IMR-90 (cell line): ENCODE results near the gene KCNK4. TPM values are rescaled to one million over a fixed set of nuclear protein-coding genes. Genes with fewer than 3 reads are reported as not detected.

Experiments
- ATAC-seq: fragments of 200-7000 bp; cut with Tn5 transposase; 2 replicates; pipeline ENCODE4 v1.9.1; 2020; ENCODE audit warnings: low read depth, mild to moderate bottlenecking, moderate library complexity
- BruUV-seq: library from RNA; stranded (reverse); fragments of 400-500 nt; replicated peaks from 2 replicates; lab custom pipeline; 2021; lab: Mats Ljungman, UMichigan
- CTCF ChIA-PET: fragments of 300-600 bp; formaldehyde crosslinking; extraction: SDS; loops from one replicate; lab custom pipeline; 2021; ENCODE audit warnings: antibody characterized with exemption; lab: Yijun Ruan, JAX
- POLR2A ChIA-PET: fragments of 300-600 bp; sonication (Branson Sonifier 250); formaldehyde crosslinking; loops from one replicate; lab custom pipeline; 2022; ENCODE audit warnings: antibody characterized with exemption; ENCODE audit not compliant: unreplicated experiment; lab: Charles Lee
- DNase-seq: peaks from one replicate; pipeline ENCODE4 v3.0.0; 2013
- H2AFZ ChIP-seq: replicated peaks from 2 replicates; pipeline ENCODE3; 2013; ENCODE audit warnings: low read length, mild to moderate bottlenecking; ENCODE audit not compliant: poor library complexity
- H2AK5ac ChIP-seq: 2 replicates; pipeline ENCODE4 v1.6.1; 2013; ENCODE audit warnings: low read depth, low read length, inconsistent platforms
- H2AK9ac ChIP-seq: replicated peaks from 2 replicates; pipeline ENCODE3; 2013; ENCODE audit warnings: mild to moderate bottlenecking, low read depth, low read length, moderate library complexity; ENCODE audit not compliant: poor library complexity
- H2BK120ac ChIP-seq: 2 replicates; pipeline ENCODE4 v1.6.1; 2013; ENCODE audit warnings: low read depth, low read length, inconsistent platforms
- H2BK15ac ChIP-seq: 3 replicates; pipeline ENCODE4 v1.6.1; 2013; ENCODE audit warnings: low read depth, low read length, inconsistent platforms
- H2BK20ac ChIP-seq: 2 replicates; pipeline ENCODE4 v1.6.1; 2013; ENCODE audit warnings: low read depth, mild to moderate bottlenecking, inconsistent platforms, low read length, moderate library complexity
- H2BK5ac ChIP-seq: 2 replicates; pipeline ENCODE4 v1.6.1; 2013; ENCODE audit warnings: mild to moderate bottlenecking, low read depth, low read length, inconsistent platforms; ENCODE audit not compliant: poor library complexity, severe bottlenecking
- H3K14ac ChIP-seq: replicated peaks from 2 replicates; pipeline ENCODE4 v1.6.1; 2013; ENCODE audit warnings: low read depth, low read length, inconsistent platforms
- H3K18ac ChIP-seq: 2 replicates; pipeline ENCODE4 v1.6.1; 2013; ENCODE audit warnings: low read depth, low read length, control low read depth
- H3K23ac ChIP-seq: 2 replicates; pipeline ENCODE4 v1.6.1; 2013; ENCODE audit warnings: low read depth, low read length, inconsistent platforms
- H3K27ac ChIP-seq: 2 replicates; pipeline ENCODE4 v1.5.1; 2013; ENCODE audit warnings: mild to moderate bottlenecking, control low read depth, low read length; ENCODE audit not compliant: insufficient read depth
- H3K27me3 ChIP-seq: 2 replicates; pipeline ENCODE4 v1.6.1; 2013; ENCODE audit warnings: low read length; ENCODE audit not compliant: control insufficient read depth, insufficient read depth
- H3K36me3 ChIP-seq: 2 replicates; pipeline ENCODE4 v1.6.1; 2013; ENCODE audit warnings: low read length, mixed read lengths; ENCODE audit not compliant: control insufficient read depth, insufficient read depth
- H3K4ac ChIP-seq: 2 replicates; pipeline ENCODE4 v1.6.1; 2013; ENCODE audit warnings: low read depth, low read length, inconsistent platforms
- H3K4me1 ChIP-seq: 2 replicates; pipeline ENCODE4 v1.6.1; 2013; ENCODE audit warnings: low read length, mixed read lengths; ENCODE audit not compliant: control insufficient read depth, insufficient read depth
- H3K4me2 ChIP-seq: 2 replicates; pipeline ENCODE4 v1.6.1; 2013; ENCODE audit warnings: low read depth, mild to moderate bottlenecking, control low read depth, low read length, moderate library complexity
- H3K4me3 ChIP-seq: 2 replicates; pipeline ENCODE4 v1.5.1; 2013; ENCODE audit warnings: low read depth, mild to moderate bottlenecking, control low read depth, low read length, moderate library complexity; ENCODE audit not compliant: insufficient read depth
- H3K56ac ChIP-seq: 2 replicates; pipeline ENCODE4 v1.6.1; 2013; ENCODE audit warnings: low read length, inconsistent platforms; ENCODE audit not compliant: insufficient read depth; ENCODE audit errors: extremely low read depth
- H3K79me1 ChIP-seq, 2 experiments: 2 replicates each; pipeline ENCODE4 v1.6.1; 2013; ENCODE audit warnings: low read length in 2 of 2, inconsistent platforms in 1 of 2, low read depth in 1 of 2
- H3K9ac ChIP-seq: 2 replicates; pipeline ENCODE4 v1.6.1; 2013; ENCODE audit warnings: low read depth, low read length, control low read depth
- H3K9me1 ChIP-seq: 2 replicates; pipeline ENCODE4 v1.6.1; 2013; ENCODE audit warnings: low read length, inconsistent platforms; ENCODE audit not compliant: insufficient read depth
- H3K9me3 ChIP-seq: 2 replicates; pipeline ENCODE4 v1.6.1; 2013; ENCODE audit warnings: low read length; ENCODE audit not compliant: control insufficient read depth, insufficient read depth
- H4K20me1 ChIP-seq: 2 replicates; pipeline ENCODE4 v1.6.1; 2013; ENCODE audit warnings: low read length, inconsistent platforms; ENCODE audit not compliant: insufficient read depth
- H4K5ac ChIP-seq: 2 replicates; pipeline ENCODE4 v1.6.1; 2013; ENCODE audit warnings: mild to moderate bottlenecking, low read depth, low read length, control low read depth
- H4K8ac ChIP-seq, 2 experiments: 2 replicates each; pipeline ENCODE4 v1.6.1; 2013; ENCODE audit warnings: low read depth in 2 of 2, low read length in 2 of 2, control low read depth in 1 of 2, inconsistent platforms in 1 of 2
- H4K91ac ChIP-seq: 2 replicates; pipeline ENCODE4 v1.6.1; 2013; ENCODE audit warnings: low read depth, low read length, inconsistent platforms; ENCODE audit not compliant: insufficient read depth
- BHLHE40 ChIP-seq: fragments of 150-350 bp; IDR thresholded peaks from 2 replicates; pipeline ENCODE4 v1.6.1; 2016; ENCODE audit warnings: mild to moderate bottlenecking, low read depth, low read length
- CHD1 ChIP-seq: IDR thresholded peaks from 2 replicates; pipeline ENCODE4 v1.6.1; 2012; ENCODE audit warnings: low read depth, low read length, improper control_type of control experiment
- MAFK ChIP-seq: IDR thresholded peaks from 2 replicates; pipeline ENCODE4 v1.6.1; 2012; ENCODE audit warnings: low read depth, low read length, improper control_type of control experiment
- MAZ ChIP-seq: IDR thresholded peaks from 2 replicates; pipeline ENCODE4 v1.6.1; 2012; ENCODE audit warnings: low read depth, mild to moderate bottlenecking, low read length, improper control_type of control experiment, moderate library complexity, borderline replicate concordance
- MXI1 ChIP-seq: IDR thresholded peaks from 2 replicates; pipeline ENCODE4 v1.6.1; 2012; ENCODE audit warnings: low read depth, mild to moderate bottlenecking, low read length, moderate library complexity, borderline replicate concordance
- POLR2A ChIP-seq: IDR thresholded peaks from 2 replicates; pipeline ENCODE4 v1.6.1; 2012; ENCODE audit warnings: mild to moderate bottlenecking, low read depth, low read length
- RAD21 ChIP-seq: IDR thresholded peaks from 2 replicates; pipeline ENCODE4 v1.6.1; 2012; ENCODE audit warnings: low read length, improper control_type of control experiment
- RCOR1 ChIP-seq: IDR thresholded peaks from 2 replicates; pipeline ENCODE4 v1.6.1; 2012; ENCODE audit warnings: mild to moderate bottlenecking, low read length, improper control_type of control experiment; ENCODE audit not compliant: insufficient replicate concordance
- RFX5 ChIP-seq: IDR thresholded peaks from 2 replicates; pipeline ENCODE4 v1.8.0; 2012; ENCODE audit warnings: low read depth, mild to moderate bottlenecking, low read length, moderate library complexity
- SMC3 ChIP-seq: fragments of 150-350 bp; IDR thresholded peaks from 2 replicates; pipeline ENCODE4 v1.6.1; 2016; ENCODE audit warnings: low read depth, mild to moderate bottlenecking, antibody characterized with exemption, low read length, moderate library complexity
- WGBS, 2 experiments: methylation state at CpG; one replicate each; pipeline versions ENCODE4 v1.1.5 to v1.1.7; 2013; ENCODE audit warnings: missing lambda C conversion rate in 2 of 2; ENCODE audit not compliant: insufficient read length in 1 of 2; ENCODE audit errors: extremely low coverage in 2 of 2; 5-methylcytosine and 5-hydroxymethylcytosine counted together
- dilution Hi-C: fragments of 300-500 bp; cut with HindIII; formaldehyde crosslinking; loops from one replicate; pipeline ENCODE4 v1.14.3; 2018; ENCODE audit warnings: low sequenced_read_pairs; ENCODE audit not compliant: unreplicated experiment
- in situ Hi-C: fragments of 300-500 bp; cut with MboI; formaldehyde crosslinking; loops from 3 replicates; pipeline ENCODE4 v1.14.3; 2019; ENCODE audit warnings: low sequenced_read_pairs, inconsistent platforms, mixed read lengths
- intact Hi-C: fragments of 100-400 bp; cut with micrococcal nuclease; formaldehyde crosslinking; loops from 2 replicates; pipeline ENCODE4 v1.10.0; 2022
- polyA plus RNA-seq, 3 experiments: library from polyadenylated mRNA; depleted of rRNA; stranded (reverse); fragments of >200 nt; gene quantifications; 2 replicates each; pipeline ENCODE4 v1.2.3, GENCODE V29; 2012; ENCODE audit warnings: low replicate concordance in 1 of 3
- total RNA-seq: library from RNA; depleted of rRNA; stranded (reverse); fragments of >200 nt; gene quantifications from 2 replicates; pipeline ENCODE4 v1.2.3, GENCODE V29; 2012
- TF ChIP-seq, protein P1 (sequence below): conservative IDR thresholded peaks from 2 replicates; pipeline ENCODE4 v1.5.1; 2012; ENCODE audit warnings: mild to moderate bottlenecking, low read depth, low read length, improper control_type of control experiment
- TF ChIP-seq, protein P2 (sequence below): fragments of 150-350 bp; IDR thresholded peaks from 2 replicates; pipeline ENCODE4 v1.6.1; 2017; ENCODE audit warnings: mild to moderate bottlenecking, antibody characterized with exemption, low read length, low read depth

The KCNK4 gene
- total and polyA plus RNA-seq, 2 of the 4 experiments (the other 2 are of a cell fraction), result not detected

DNA sequence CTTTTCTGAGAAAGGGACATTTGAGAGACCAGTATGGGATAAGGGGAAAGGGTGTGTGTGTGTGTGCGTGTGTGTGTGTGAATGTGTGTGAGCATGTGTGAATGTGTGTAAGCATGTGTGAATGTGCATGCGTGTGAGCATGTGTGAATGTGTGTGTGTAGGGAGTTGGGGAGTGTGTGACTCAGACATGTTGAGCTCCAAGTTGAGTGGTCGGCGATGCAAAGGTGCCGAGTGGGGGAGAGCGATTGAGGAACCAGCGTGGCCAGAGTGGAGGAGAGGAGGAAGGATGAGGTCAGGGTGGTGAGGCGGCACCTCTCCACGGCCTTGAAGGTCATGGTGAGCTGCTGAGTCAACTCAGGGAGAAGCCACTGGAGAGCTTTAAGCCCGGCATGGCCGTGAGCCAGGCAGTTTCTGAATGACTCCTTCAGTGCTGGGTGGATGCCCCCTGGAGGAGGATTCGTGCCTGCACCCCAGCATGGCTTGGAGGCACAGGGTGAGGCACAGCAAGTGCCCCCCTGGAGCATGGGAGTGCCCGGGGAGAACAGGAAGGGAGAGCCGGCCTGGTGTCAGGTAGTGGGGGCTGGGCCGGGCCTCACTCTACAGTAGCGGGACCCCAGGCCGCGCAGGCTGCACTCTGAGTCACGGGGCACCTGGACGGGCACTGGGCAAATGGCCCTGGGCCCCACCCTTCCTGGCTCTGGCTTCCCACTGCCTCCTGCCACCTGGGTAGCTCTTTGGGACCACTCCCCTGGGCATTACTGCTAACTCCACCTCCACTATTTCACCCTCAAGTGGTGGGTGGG lies 40.7 kb downstream of the KCNK4 start:
- Histone ChIP-seq H3K23ac (peak overlapping the region; percentile 46; the same call in 1 of the 2 replicates), H4K8ac (peak overlapping the region in 1 of 2 experiments; percentile 9; a peak in 1 of 4 replicates), H3K14ac (peak overlapping the region; percentile 5; the same call in 1 of the 2 replicates), H3K4ac (peak overlapping the region; percentile 61), H4K20me1 (0 out of 2 replicates have a peak, but pooled peaks cover 3% of the 10 kb centered on the region), H2BK120ac (peak overlapping the region; percentile 39; the same call in 1 of the 2 replicates), H3K4me2 (no peak overlapping the region), H4K91ac (no peak overlapping the region; the same call in 1 of the 2 replicates), H3K9me3 (0 out of 2 replicates have a peak, but pooled peaks cover 2% of the 10 kb centered on the region), H4K5ac (no peak overlapping the region; the same call in 1 of the 2 replicates), H2AFZ (peak overlapping the region; percentile 71), H2AK5ac (peak overlapping the region; percentile 92), H3K4me3 (no peak overlapping the region), H3K27me3 (no peaks in the 10 kb centered on the region; the same call in 1 of the 2 replicates), H3K36me3 (no peaks in the 10 kb centered on the region), H3K9me1 (peaks cover 8% of the 10 kb centered on the region), H3K4me1 (peaks cover 7% of the 10 kb centered on the region), H3K27ac (no peak overlapping the region), H2BK20ac (peak overlapping the region; percentile 48; the same call in 1 of the 2 replicates), H3K56ac (no peak overlapping the region), H3K18ac (peak overlapping the region; percentile 18; the same call in 1 of the 2 replicates), H3K9ac (no peak overlapping the region), H2BK5ac (no peak overlapping the region), H3K79me1 (no peaks in the 10 kb centered on the region), H2BK15ac (peak overlapping the region; percentile 31; the same call in 2 of the 3 replicates), H2AK9ac (peak overlapping the region; percentile 78)
- DNase-seq (peak; percentile 87), ATAC-seq (peak; percentile 84)
- in situ Hi-C loops, result no loop called here
- CTCF ChIA-PET, result interaction anchor here (0.6 to 2.5 kb wide), 8 partner anchors 10 to 357 kb away, joined by 3 to 17 read pairs (median 4); partner anchors contain the start of genes PRDX5 and TRMT112
- POLR2A ChIA-PET, result interaction anchor here (0.6 kb wide), 1 partner anchor 14 kb away, joined by 3 read pairs; the partner anchor contains the start of genes PRDX5 and TRMT112
- BruUV-seq, result no TSS peak
- intact Hi-C loops, result loop anchor here (1.0 kb wide), 1 partner anchor 27 kb away; no protein-coding TSS in a partner anchor
- dilution Hi-C loops, result no loop called here
- WGBS, 2 experiments, result 41% methylated on average over 10 of the region's 20 CpGs; no CpG with 5 or more reads in 1 of the 2 experiments
- TF ChIP-seq RCOR1, result no peak
- no peak for TF ChIP-seq BHLHE40
- TF ChIP-seq MAZ, result 0 out of 2 replicates have a peak, but pooled peaks have one; percentile 34
- 0 out of 2 replicates have a peak, but pooled peaks have one; percentile 5 for TF ChIP-seq MAFK
- TF ChIP-seq, protein P1, sequence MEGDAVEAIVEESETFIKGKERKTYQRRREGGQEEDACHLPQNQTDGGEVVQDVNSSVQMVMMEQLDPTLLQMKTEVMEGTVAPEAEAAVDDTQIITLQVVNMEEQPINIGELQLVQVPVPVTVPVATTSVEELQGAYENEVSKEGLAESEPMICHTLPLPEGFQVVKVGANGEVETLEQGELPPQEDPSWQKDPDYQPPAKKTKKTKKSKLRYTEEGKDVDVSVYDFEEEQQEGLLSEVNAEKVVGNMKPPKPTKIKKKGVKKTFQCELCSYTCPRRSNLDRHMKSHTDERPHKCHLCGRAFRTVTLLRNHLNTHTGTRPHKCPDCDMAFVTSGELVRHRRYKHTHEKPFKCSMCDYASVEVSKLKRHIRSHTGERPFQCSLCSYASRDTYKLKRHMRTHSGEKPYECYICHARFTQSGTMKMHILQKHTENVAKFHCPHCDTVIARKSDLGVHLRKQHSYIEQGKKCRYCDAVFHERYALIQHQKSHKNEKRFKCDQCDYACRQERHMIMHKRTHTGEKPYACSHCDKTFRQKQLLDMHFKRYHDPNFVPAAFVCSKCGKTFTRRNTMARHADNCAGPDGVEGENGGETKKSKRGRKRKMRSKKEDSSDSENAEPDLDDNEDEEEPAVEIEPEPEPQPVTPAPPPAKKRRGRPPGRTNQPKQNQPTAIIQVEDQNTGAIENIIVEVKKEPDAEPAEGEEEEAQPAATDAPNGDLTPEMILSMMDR, result peak; percentile 69
- TF ChIP-seq MXI1, result no peak
- TF ChIP-seq POLR2A, result no peak
- no peak for TF ChIP-seq RFX5
- no peak for TF ChIP-seq CHD1
- TF ChIP-seq, protein P2, sequence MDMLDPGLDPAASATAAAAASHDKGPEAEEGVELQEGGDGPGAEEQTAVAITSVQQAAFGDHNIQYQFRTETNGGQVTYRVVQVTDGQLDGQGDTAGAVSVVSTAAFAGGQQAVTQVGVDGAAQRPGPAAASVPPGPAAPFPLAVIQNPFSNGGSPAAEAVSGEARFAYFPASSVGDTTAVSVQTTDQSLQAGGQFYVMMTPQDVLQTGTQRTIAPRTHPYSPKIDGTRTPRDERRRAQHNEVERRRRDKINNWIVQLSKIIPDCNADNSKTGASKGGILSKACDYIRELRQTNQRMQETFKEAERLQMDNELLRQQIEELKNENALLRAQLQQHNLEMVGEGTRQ, result no peak
- peak; percentile 60 for TF ChIP-seq RAD21
- TF ChIP-seq SMC3, result peak; percentile 63
